HepG2 (cell line): ENCODE measurements around the gene TUBB4B. TPM values are rescaled to one million over a fixed set of nuclear protein-coding genes. Genes with fewer than 3 reads are reported as not detected.

Source experiments
- AKAP8 ChIP-seq: sonication (generic); formaldehyde crosslinking; IDR thresholded peaks from 2 replicates; pipeline ENCODE4 v1.5.1; 2020; ENCODE audit warnings: mild to moderate bottlenecking, missing genetic modification reagents
- CBFB ChIP-seq: sonication (generic); formaldehyde crosslinking; IDR thresholded peaks from 2 replicates; pipeline ENCODE4 v1.4.0; 2020; ENCODE audit warnings: missing genetic modification reagents
- HMGXB4 ChIP-seq, 2 experiments: sonication (generic) in 1 of 2; formaldehyde crosslinking in 1 of 2; IDR thresholded peaks; 2 replicates each; pipeline versions ENCODE4 v1.4.0 to v1.6.1; 2018 to 2020; ENCODE audit warnings: missing genetic modification reagents in 2 of 2, borderline replicate concordance in 1 of 2, low read depth in 1 of 2, mild to moderate bottlenecking in 1 of 2, missing biosample characterization in 1 of 2
- HOXA9 ChIP-seq: sonication (generic); formaldehyde crosslinking; IDR thresholded peaks from 2 replicates; pipeline ENCODE4 v1.8.1; 2022; ENCODE audit warnings: missing genetic modification reagents, mild to moderate bottlenecking, moderate library complexity, borderline replicate concordance
- JUN ChIP-seq: sonication (generic); formaldehyde crosslinking; IDR thresholded peaks from 2 replicates; pipeline ENCODE4 v1.4.0; 2020; ENCODE audit warnings: mild to moderate bottlenecking, missing genetic modification reagents
- JUNB ChIP-seq: sonication (generic); formaldehyde crosslinking; IDR thresholded peaks from 2 replicates; pipeline ENCODE4 v1.8.0; 2022; ENCODE audit warnings: missing genetic modification reagents, mild to moderate bottlenecking, borderline replicate concordance
- KDM2A ChIP-seq: sonication (generic); formaldehyde crosslinking; IDR thresholded peaks from 2 replicates; pipeline ENCODE4 v1.4.0; 2020; ENCODE audit warnings: low read depth, missing genetic modification reagents, borderline replicate concordance
- MXD4 ChIP-seq: IDR thresholded peaks from 2 replicates; pipeline ENCODE4 v1.6.1; 2016; ENCODE audit warnings: mild to moderate bottlenecking, missing biosample characterization, missing genetic modification reagents
- TCF12 ChIP-seq, 2 experiments: fragments of 450-650 bp in 1 of 2; sonication (generic) in 1 of 2; formaldehyde crosslinking in 1 of 2; IDR thresholded peaks; 2 replicates each; pipeline versions ENCODE4 v1.6.1 to v1.8.0; 2017 to 2022; ENCODE audit warnings: antibody characterized with exemption in 1 of 2, mild to moderate bottlenecking in 1 of 2, missing genetic modification reagents in 1 of 2, moderate library complexity in 1 of 2
- TP53 ChIP-seq: sonication (generic); formaldehyde crosslinking; conservative IDR thresholded peaks from 2 replicates; pipeline ENCODE4 v1.4.0; 2020; ENCODE audit warnings: missing genetic modification reagents
- ZNF225 ChIP-seq: sonication (generic); formaldehyde crosslinking; IDR thresholded peaks from 2 replicates; pipeline ENCODE4 v1.4.0; 2020; ENCODE audit warnings: mild to moderate bottlenecking, missing genetic modification reagents
- ZNF276 ChIP-seq: sonication (generic); formaldehyde crosslinking; IDR thresholded peaks from 2 replicates; pipeline ENCODE4 v1.4.0; 2020; ENCODE audit warnings: mild to moderate bottlenecking, low read depth, missing genetic modification reagents
- ZNF292 ChIP-seq: sonication (generic); formaldehyde crosslinking; IDR thresholded peaks from 2 replicates; pipeline ENCODE4 v1.8.1; 2022; ENCODE audit warnings: mild to moderate bottlenecking, low read depth, missing genetic modification reagents, borderline replicate concordance
- ZNF570 ChIP-seq: sonication (generic); formaldehyde crosslinking; IDR thresholded peaks from 2 replicates; pipeline ENCODE4 v1.4.0; 2020; ENCODE audit warnings: mild to moderate bottlenecking, missing genetic modification reagents, borderline replicate concordance
- ZNF598 ChIP-seq: sonication (generic); formaldehyde crosslinking; IDR thresholded peaks from 2 replicates; pipeline ENCODE4 v1.5.1; 2020; ENCODE audit warnings: mild to moderate bottlenecking, missing genetic modification reagents, borderline replicate concordance
- ZNF619 ChIP-seq: sonication (generic); formaldehyde crosslinking; IDR thresholded peaks from 2 replicates; pipeline ENCODE4 v1.4.0; 2020; ENCODE audit warnings: mild to moderate bottlenecking, missing genetic modification reagents
- ZNF713 ChIP-seq: sonication (generic); formaldehyde crosslinking; IDR thresholded peaks from 2 replicates; pipeline ENCODE4 v1.4.0; 2020; ENCODE audit warnings: mild to moderate bottlenecking, missing genetic modification reagents
- polyA plus RNA-seq, 8 experiments: library from polyadenylated mRNA; depleted of rRNA in 3 of 8; stranded (reverse) in 7 of 8; unstranded in 1 of 8; fragments of >200 nt; fragmentation: Illumina TruSeq in 4 of 8; extraction: Trizol in 4 of 8; gene quantifications; 2 replicates each; pipeline versions ENCODE4 v1.2.1 to v1.2.3, GENCODE V29; 2011 to 2016; ENCODE audit warnings: low read depth in 4 of 8, missing spikeins in 1 of 8, mixed read lengths in 1 of 8; ENCODE audit not compliant: insufficient read depth in 1 of 8
- total RNA-seq, 5 experiments: library from RNA; depleted of rRNA; stranded (reverse); fragments of >200 nt; fragmentation: Illumina TruSeq; extraction: Trizol; gene quantifications; 2 replicates each; pipeline ENCODE4 v1.2.3, GENCODE V29; 2016; ENCODE audit warnings: low read depth in 1 of 5
- TF ChIP-seq, protein P1 (sequence below): sonication (generic); formaldehyde crosslinking; IDR thresholded peaks from 2 replicates; pipeline ENCODE4 v1.4.0; 2020; ENCODE audit warnings: missing genetic modification reagents

Gene TUBB4B
- total and polyA plus RNA-seq, 2 of the 13 experiments (the other 11 are each of a cell fraction or from before 2014, with no cell fraction given): 182 to 412 TPM

GRCh38 chr9:137241490-137242268 lies 592 bp downstream of the TUBB4B start (continued):
- TF ChIP-seq ZNF276 (CRISPR knock-in tag) (0 out of 2 replicates have a peak, but pooled peaks have one; percentile 23), ZNF713 (CRISPR knock-in tag) (no peak), TP53 (CRISPR knock-in tag) (no peak), HMGXB4 (CRISPR knock-in tag; IDR thresholded peaks at IDR 0.05; ENCODE audit: borderline replicate concordance in 1 of 2, low read depth in 1 of 2) (peak; percentile 10 to 24; a peak in 2 of 4 replicates), ZNF598 (CRISPR knock-in tag) (no peak; the same call in 1 of the 2 replicates), ZNF570 (CRISPR knock-in tag) (no peak), ZNF225 (no peak), ZNF619 (no peak), HOXA9 (0 out of 2 replicates have a peak, but pooled peaks have one; percentile 9), AKAP8 (CRISPR knock-in tag) (no peak), CBFB (no peak), TCF12 (IDR thresholded peaks at IDR 0.05) (no peak), TCF12 (CRISPR knock-in tag; IDR thresholded peaks at IDR 0.05) (no peak; the same call in 1 of the 2 replicates), JUNB (CRISPR knock-in tag) (no peak), MXD4 (CRISPR knock-in tag) (0 out of 2 replicates have a peak, but pooled peaks have one; percentile 44), JUN (CRISPR knock-in tag) (no peak), ZNF292 (CRISPR knock-in tag) (no peak), KDM2A (peak; percentile 51; the same call in 1 of the 2 replicates)
- TF ChIP-seq, protein P1, sequence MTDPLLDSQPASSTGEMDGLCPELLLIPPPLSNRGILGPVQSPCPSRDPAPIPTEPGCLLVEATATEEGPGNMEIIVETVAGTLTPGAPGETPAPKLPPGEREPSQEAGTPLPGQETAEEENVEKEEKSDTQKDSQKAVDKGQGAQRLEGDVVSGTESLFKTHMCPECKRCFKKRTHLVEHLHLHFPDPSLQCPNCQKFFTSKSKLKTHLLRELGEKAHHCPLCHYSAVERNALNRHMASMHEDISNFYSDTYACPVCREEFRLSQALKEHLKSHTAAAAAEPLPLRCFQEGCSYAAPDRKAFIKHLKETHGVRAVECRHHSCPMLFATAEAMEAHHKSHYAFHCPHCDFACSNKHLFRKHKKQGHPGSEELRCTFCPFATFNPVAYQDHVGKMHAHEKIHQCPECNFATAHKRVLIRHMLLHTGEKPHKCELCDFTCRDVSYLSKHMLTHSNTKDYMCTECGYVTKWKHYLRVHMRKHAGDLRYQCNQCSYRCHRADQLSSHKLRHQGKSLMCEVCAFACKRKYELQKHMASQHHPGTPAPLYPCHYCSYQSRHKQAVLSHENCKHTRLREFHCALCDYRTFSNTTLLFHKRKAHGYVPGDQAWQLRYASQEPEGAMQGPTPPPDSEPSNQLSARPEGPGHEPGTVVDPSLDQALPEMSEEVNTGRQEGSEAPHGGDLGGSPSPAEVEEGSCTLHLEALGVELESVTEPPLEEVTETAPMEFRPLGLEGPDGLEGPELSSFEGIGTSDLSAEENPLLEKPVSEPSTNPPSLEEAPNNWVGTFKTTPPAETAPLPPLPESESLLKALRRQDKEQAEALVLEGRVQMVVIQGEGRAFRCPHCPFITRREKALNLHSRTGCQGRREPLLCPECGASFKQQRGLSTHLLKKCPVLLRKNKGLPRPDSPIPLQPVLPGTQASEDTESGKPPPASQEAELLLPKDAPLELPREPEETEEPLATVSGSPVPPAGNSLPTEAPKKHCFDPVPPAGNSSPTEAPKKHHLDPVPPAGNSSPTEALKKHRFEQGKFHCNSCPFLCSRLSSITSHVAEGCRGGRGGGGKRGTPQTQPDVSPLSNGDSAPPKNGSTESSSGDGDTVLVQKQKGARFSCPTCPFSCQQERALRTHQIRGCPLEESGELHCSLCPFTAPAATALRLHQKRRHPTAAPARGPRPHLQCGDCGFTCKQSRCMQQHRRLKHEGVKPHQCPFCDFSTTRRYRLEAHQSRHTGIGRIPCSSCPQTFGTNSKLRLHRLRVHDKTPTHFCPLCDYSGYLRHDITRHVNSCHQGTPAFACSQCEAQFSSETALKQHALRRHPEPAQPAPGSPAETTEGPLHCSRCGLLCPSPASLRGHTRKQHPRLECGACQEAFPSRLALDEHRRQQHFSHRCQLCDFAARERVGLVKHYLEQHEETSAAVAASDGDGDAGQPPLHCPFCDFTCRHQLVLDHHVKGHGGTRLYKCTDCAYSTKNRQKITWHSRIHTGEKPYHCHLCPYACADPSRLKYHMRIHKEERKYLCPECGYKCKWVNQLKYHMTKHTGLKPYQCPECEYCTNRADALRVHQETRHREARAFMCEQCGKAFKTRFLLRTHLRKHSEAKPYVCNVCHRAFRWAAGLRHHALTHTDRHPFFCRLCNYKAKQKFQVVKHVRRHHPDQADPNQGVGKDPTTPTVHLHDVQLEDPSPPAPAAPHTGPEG (CRISPR knock-in tag): no peak; the same call in 1 of the 2 replicates
